Dermis lymphatic vessel endothelial cell (primary cell): ENCODE results near the gene UNC5A. TPM values are rescaled to one million over a fixed set of nuclear protein-coding genes. Genes with fewer than 3 reads are reported as not detected.

ENCODE experiments used
- total RNA-seq: library from RNA; depleted of rRNA; stranded (reverse); fragments of >200 nt; gene quantifications from 2 replicates; pipeline ENCODE4 v1.2.1, GENCODE V29; 2014

Gene UNC5A
- 0.22 and 0.26 TPM in 2 replicates for total RNA-seq

DNA sequence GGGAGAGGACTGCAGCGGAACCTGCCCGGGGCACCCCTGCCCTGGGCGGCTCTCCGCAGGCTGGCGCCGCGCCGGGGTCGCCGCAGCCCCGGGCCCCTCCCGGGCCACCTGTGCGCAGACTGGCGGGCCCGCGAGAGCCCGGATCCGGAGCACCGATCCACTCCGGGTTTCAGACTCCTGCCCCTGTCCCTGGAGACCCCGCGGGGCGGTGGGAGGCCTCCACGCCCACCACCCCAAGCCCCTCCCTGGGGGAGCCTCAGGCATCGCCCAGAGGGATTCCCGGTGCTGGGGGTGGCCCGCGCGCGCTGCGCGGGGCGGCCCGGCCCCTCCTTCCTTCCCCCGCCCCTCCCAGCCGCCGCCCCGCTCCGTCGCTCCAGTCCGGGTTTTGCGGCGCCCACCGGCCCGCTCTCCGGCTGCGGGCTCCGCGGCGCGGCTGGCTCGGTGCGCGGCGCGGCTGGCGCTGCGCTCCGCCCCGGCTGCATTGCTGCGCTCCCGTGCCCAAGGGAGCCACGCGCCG lies at the start of gene UNC5A:
Gene UNC5A, plus strand, starts transcription at position 479 of the 517 bp plus-strand sequence. CDS start 192 bp downstream, outside the sequence.

DNA sequence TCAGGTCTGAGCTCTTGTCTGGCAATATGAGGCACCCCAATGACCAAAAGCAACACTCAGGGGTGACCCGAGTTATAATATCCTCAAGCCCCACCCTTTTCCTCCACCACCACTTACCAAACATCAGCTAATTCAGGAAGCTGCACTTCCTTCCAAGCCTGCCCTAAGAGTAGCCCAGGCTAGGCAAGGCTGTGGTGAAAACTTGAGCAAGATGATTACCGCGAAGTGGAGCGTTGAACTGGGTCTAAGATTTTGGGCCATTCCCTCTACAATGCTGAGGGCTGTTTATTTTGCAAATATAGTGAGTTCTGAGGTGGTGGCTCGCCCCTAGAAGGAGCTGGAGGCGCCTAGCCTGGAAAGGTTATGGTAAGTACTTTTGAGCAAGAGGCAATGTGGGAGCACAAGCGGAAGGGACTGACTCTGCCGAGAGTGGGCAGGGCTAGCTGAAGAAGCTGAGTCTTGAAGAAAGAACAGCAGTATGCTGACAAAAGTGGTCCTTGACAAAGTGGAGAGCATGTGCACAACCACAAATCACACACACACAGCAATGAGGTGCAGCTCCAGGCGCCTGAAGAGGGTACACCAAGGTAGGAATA lies 89.0 kb downstream of the UNC5A start, which contains the start of gene HK3:
Gene HK3, minus strand, starts transcription at position 51 of the 596 bp plus-strand sequence. CDS start 3,187 bp downstream, outside the sequence.

Other genes with a start within 250 kb of the UNC5A start
- gene GPRIN1, start 200.4 kb upstream of the UNC5A start, total RNA-seq, result 3.9 and 4.3 TPM in 2 replicates
- 0.43 TPM in 2 replicates for gene SNCB, start 180.0 kb upstream of the UNC5A start, total RNA-seq
- not detected in 2 replicates for gene EIF4E1B, start 179.9 kb upstream of the UNC5A start, total RNA-seq
- 40.4 and 40.7 TPM in 2 replicates for gene TSPAN17, start 163.1 kb upstream of the UNC5A start, total RNA-seq
- gene HK3, start 88.8 kb downstream of the UNC5A start, total RNA-seq, result under 0.01 TPM in 1 of 2 replicates, not detected in the other
- gene UIMC1, start 196.2 kb downstream of the UNC5A start, total RNA-seq, result 38.3 and 39.3 TPM in 2 replicates
- 15.6 and 16.0 TPM in 2 replicates for gene ZNF346, start 212.1 kb downstream of the UNC5A start, total RNA-seq